Glutamatergic neuron (in vitro differentiated cells): ENCODE measurements around the gene COL6A5. TPM values are rescaled to one million over a fixed set of nuclear protein-coding genes. Genes with fewer than 3 reads are reported as not detected.

Experiments
- DNase-seq: peaks from one replicate; pipeline ENCODE4 v3.0.0; 2022
- H3K27ac Mint-ChIP-seq: one replicate; pipeline ENCODE4 v1.8.0; 2020; ENCODE audit warnings: mild to moderate bottlenecking, mixed read lengths, inconsistent platforms; ENCODE audit not compliant: unreplicated experiment
- H3K27me3 Mint-ChIP-seq: one replicate; pipeline ENCODE4 v1.8.0; 2020; ENCODE audit warnings: mild to moderate bottlenecking, moderate library complexity, mixed read lengths, inconsistent platforms; ENCODE audit not compliant: unreplicated experiment
- H3K36me3 Mint-ChIP-seq: one replicate; pipeline ENCODE4 v1.8.0; 2020; ENCODE audit warnings: mild to moderate bottlenecking, mixed read lengths, inconsistent platforms; ENCODE audit not compliant: unreplicated experiment
- H3K4me1 Mint-ChIP-seq: one replicate; pipeline ENCODE4 v1.8.0; 2020; ENCODE audit warnings: mild to moderate bottlenecking, low read depth, mixed read lengths, inconsistent platforms; ENCODE audit not compliant: unreplicated experiment
- H3K4me3 Mint-ChIP-seq: one replicate; pipeline ENCODE4 v1.8.0; 2020; ENCODE audit warnings: mild to moderate bottlenecking, mixed read lengths, inconsistent platforms; ENCODE audit not compliant: unreplicated experiment
- H3K9me3 Mint-ChIP-seq: one replicate; pipeline ENCODE4 v1.8.0; 2020; ENCODE audit warnings: mild to moderate bottlenecking, moderate library complexity, mixed read lengths, inconsistent platforms; ENCODE audit not compliant: unreplicated experiment
- CTCF ChIP-seq: fragments of 200-600 bp; sonication (generic); IDR thresholded peaks from one replicate; pipeline ENCODE4 v1.5.0; 2021; ENCODE audit not compliant: partially characterized antibody, unreplicated experiment
- total RNA-seq: library from RNA; stranded (reverse); fragmentation: NEBNext Ultra II Directional; extraction: Animal tissue kit (Norgen Biotek cat#: 25700); gene quantifications from one replicate; pipeline ENCODE4 v1.2.1, GENCODE V29; 2021; ENCODE audit not compliant: unreplicated experiment

COL6A5 gene
- total RNA-seq, 1 donor from 2014 or later, result not detected

GRCh38 chr3:130507746-130508145, 162.3 kb downstream of the COL6A5 start:
- DNase-seq, result no peak
- Mint-ChIP-seq H3K27me3 (peaks cover 3% of the 10 kb centered on the region), H3K36me3 (no peaks in the 10 kb centered on the region), H3K9me3 (peaks cover 2% of the 10 kb centered on the region), H3K4me3 (no peak overlapping the region), H3K4me1 (peaks cover 8% of the 10 kb centered on the region), H3K27ac (no peak overlapping the region)
- no peak for TF ChIP-seq CTCF

DNA sequence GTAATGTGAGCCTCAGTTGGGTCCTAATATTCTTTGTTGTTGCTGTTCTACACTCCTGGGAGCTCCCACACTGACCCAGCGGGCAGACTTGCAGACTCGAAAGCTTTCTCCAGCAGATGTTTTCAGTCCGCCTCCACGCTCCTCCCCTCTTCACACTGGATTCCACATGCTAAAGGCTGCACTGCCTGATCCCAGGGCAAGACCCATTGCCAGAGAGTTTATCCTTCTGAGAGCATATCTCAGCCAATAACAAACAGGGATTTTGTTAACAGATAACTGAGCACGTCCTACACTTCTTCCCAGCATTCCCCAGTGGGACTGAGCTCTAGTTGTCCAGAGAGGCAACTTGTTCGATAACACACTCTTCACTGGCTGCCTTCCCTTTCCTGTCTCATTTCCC, 163.5 kb downstream of the COL6A5 start:
- Mint-ChIP-seq H3K4me3 (no peak overlapping the region), H3K36me3 (no peaks in the 10 kb centered on the region), H3K27ac (no peak overlapping the region), H3K4me1 (peaks cover 8% of the 10 kb centered on the region), H3K9me3 (peaks cover 2% of the 10 kb centered on the region), H3K27me3 (peaks cover 3% of the 10 kb centered on the region)
- no peak for DNase-seq
- no peak for TF ChIP-seq CTCF

- Mint-ChIP-seq H3K27me3 (peaks cover 16% of the 10 kb centered on the region), H3K36me3 (peaks cover 10% of the 10 kb centered on the region), H3K4me3 (no peak overlapping the region), H3K4me1 (peaks cover 7% of the 10 kb centered on the region), H3K27ac (no peak overlapping the region), H3K9me3 (peaks cover 7% of the 10 kb centered on the region)
- no peak for DNase-seq
- TF ChIP-seq CTCF, result no peak
Measured at GRCh38 chr3:130514681-130515080, 169.2 kb downstream of the COL6A5 start.

GRCh38 chr3:130515755-130516154, 170.3 kb downstream of the COL6A5 start:
- no peak overlapping the region for H3K27ac Mint-ChIP-seq
- H3K4me1 Mint-ChIP-seq, result peaks cover 7% of the 10 kb centered on the region
- no peak for DNase-seq
- TF ChIP-seq CTCF, result no peak
- no peak overlapping the region for H3K4me3 Mint-ChIP-seq
- H3K27me3 Mint-ChIP-seq, result peaks cover 16% of the 10 kb centered on the region
- H3K9me3 Mint-ChIP-seq, result peaks cover 7% of the 10 kb centered on the region
- H3K36me3 Mint-ChIP-seq, result peaks cover 10% of the 10 kb centered on the region

GRCh38 chr3:130516645-130517512, 171.4 kb downstream of the COL6A5 start, which contains the start of gene COL6A6:
Gene COL6A6, plus strand, starts transcription at chr3:130517177. Its CDS starts 43,188 bp downstream, at chr3:130560365.
- peak; percentile 41 for DNase-seq
- Mint-ChIP-seq H3K4me3 (peak within 1 kb of the TSS; percentile 89), H3K4me1 (peaks cover 7% of the 10 kb centered on the region), H3K36me3 (peaks cover 10% of the 10 kb centered on the region), H3K27me3 (peaks cover 16% of the 10 kb centered on the region), H3K9me3 (peaks cover 7% of the 10 kb centered on the region), H3K27ac (peak within 1 kb of the TSS; percentile 14)
- TF ChIP-seq CTCF, result no peak
